Liver (tissue), 9 donors: ENCODE data around the gene PODNL1. TPM values are rescaled to one million over a fixed set of nuclear protein-coding genes. Genes with fewer than 3 reads are reported as not detected.

Experiments
- DNase-seq: peaks from one replicate; pipeline ENCODE4 v3.0.0-alpha.2; 2017; ENCODE audit warnings: low spot score
- H3K27ac ChIP-seq, 2 donors: one replicate each; pipeline ENCODE4 v1.7.0; 2013; ENCODE audit warnings: inconsistent platforms in 2 of 2, low read length in 2 of 2, control low read depth in 1 of 2, low read depth in 1 of 2, mild to moderate bottlenecking in 1 of 2
- H3K27me3 ChIP-seq, 4 donors: one replicate each; pipeline versions ENCODE4 v1.6.1 to v1.7.0; 2013; ENCODE audit warnings: low read length in 3 of 4, inconsistent platforms in 1 of 4, mild to moderate bottlenecking in 1 of 4, moderate library complexity in 1 of 4; ENCODE audit not compliant: control insufficient read depth in 4 of 4, insufficient read depth in 4 of 4
- H3K36me3 ChIP-seq, 4 donors: one replicate each; pipeline versions ENCODE4 v1.6.1 to v1.7.0; 2013; ENCODE audit warnings: low read length in 3 of 4, mild to moderate bottlenecking in 3 of 4, low read depth in 1 of 4, moderate library complexity in 1 of 4; ENCODE audit not compliant: control insufficient read depth in 4 of 4, insufficient read depth in 3 of 4
- H3K4me1 ChIP-seq, 4 donors: one replicate each; pipeline versions ENCODE4 v1.6.1 to v1.7.0; 2013; ENCODE audit warnings: low read length in 3 of 4, mild to moderate bottlenecking in 3 of 4, moderate library complexity in 1 of 4; ENCODE audit not compliant: control insufficient read depth in 4 of 4, insufficient read depth in 4 of 4
- H3K4me3 ChIP-seq, 3 donors: one replicate each; pipeline versions ENCODE4 v1.6.1 to v1.7.0; 2013; ENCODE audit warnings: low read length in 3 of 3, control low read depth in 1 of 3, low read depth in 1 of 3, mild to moderate bottlenecking in 1 of 3
- H3K9ac ChIP-seq, 2 donors: one replicate each; pipeline ENCODE4 v1.7.0; 2013; ENCODE audit warnings: low read length in 2 of 2, mild to moderate bottlenecking in 2 of 2, moderate library complexity in 2 of 2, control low read depth in 1 of 2, low read depth in 1 of 2
- H3K9me3 ChIP-seq, 4 donors: one replicate each; pipeline versions ENCODE4 v1.6.1 to v1.7.0; 2013; ENCODE audit warnings: low read length in 3 of 4; ENCODE audit not compliant: control insufficient read depth in 4 of 4
- ATF3 ChIP-seq: IDR thresholded peaks from 2 replicates; pipeline ENCODE4 v1.6.1; 2016; ENCODE audit warnings: antibody characterized with exemption
- CTCF ChIP-seq: fragments of 150-350 bp; IDR thresholded peaks from 2 replicates; pipeline ENCODE4 v1.5.1; 2017; ENCODE audit warnings: improper control_type of control experiment, low read depth, low read length; ENCODE audit not compliant: missing input control
- EGR1 ChIP-seq, 2 donors: IDR thresholded peaks; 2 replicates each; pipeline ENCODE4 v1.6.1; 2016 to 2018; ENCODE audit warnings: antibody characterized with exemption in 2 of 2, low read depth in 2 of 2
- FOXA1 ChIP-seq: IDR thresholded peaks from 2 replicates; pipeline ENCODE4 v1.6.1; 2016; ENCODE audit warnings: antibody characterized with exemption
- GABPA ChIP-seq, 2 donors: IDR thresholded peaks in 1 of 2; conservative IDR thresholded peaks in 1 of 2; 2 replicates each; pipeline ENCODE4 v1.6.1; 2016; ENCODE audit warnings: antibody characterized with exemption in 2 of 2, mild to moderate bottlenecking in 1 of 2, moderate library complexity in 1 of 2
- HNF4A ChIP-seq, 2 donors: conservative IDR thresholded peaks; 2 replicates each; pipeline ENCODE4 v1.6.1; 2016; ENCODE audit warnings: antibody characterized with exemption in 2 of 2, mild to moderate bottlenecking in 2 of 2
- JUND ChIP-seq, 2 donors: IDR thresholded peaks; 2 replicates each; pipeline ENCODE4 v1.6.1; 2016; ENCODE audit warnings: antibody characterized with exemption in 2 of 2
- NR2F2 ChIP-seq: IDR thresholded peaks from 2 replicates; pipeline ENCODE4 v1.6.1; 2016; ENCODE audit warnings: antibody characterized with exemption
- RAD21 ChIP-seq, 2 donors: IDR thresholded peaks; 2 replicates each; pipeline ENCODE4 v1.6.1; 2016; ENCODE audit warnings: antibody characterized with exemption in 2 of 2, mild to moderate bottlenecking in 2 of 2
- REST ChIP-seq: IDR thresholded peaks from 2 replicates; pipeline ENCODE4 v1.6.1; 2016; ENCODE audit warnings: antibody characterized with exemption, mild to moderate bottlenecking
- RXRA ChIP-seq, 2 donors: IDR thresholded peaks; 2 replicates each; pipeline ENCODE4 v1.6.1; 2017 to 2018; ENCODE audit warnings: antibody characterized with exemption in 2 of 2, mild to moderate bottlenecking in 1 of 2
- SP1 ChIP-seq: IDR thresholded peaks from 2 replicates; pipeline ENCODE4 v1.6.1; 2018; ENCODE audit warnings: antibody characterized with exemption, mild to moderate bottlenecking
- YY1 ChIP-seq: IDR thresholded peaks from 2 replicates; pipeline ENCODE4 v1.6.1; 2016; ENCODE audit warnings: antibody characterized with exemption, mild to moderate bottlenecking
- WGBS: extraction: QIAGEN DNeasy Blood & Tissue Kit; methylation state at CpG from one replicate; pipeline ENCODE4 v1.1.7; 2013; 5-methylcytosine and 5-hydroxymethylcytosine counted together
- polyA plus RNA-seq, 2 donors: library from polyadenylated mRNA; stranded (reverse) in 1 of 2; unstranded in 1 of 2; fragments of 200-250 nt in 1 of 2; fragments of >200 nt in 1 of 2; fragmentation: Nextera tagmentation in 1 of 2; extraction: Ambion mirVana in 1 of 2; gene quantifications; one replicate each; pipeline versions ENCODE4 v1.2.1 to v1.2.3, GENCODE V29; 2013 to 2015
- total RNA-seq, 2 donors: library from RNA; depleted of rRNA; stranded (reverse); fragments of >200 nt; gene quantifications; one replicate each; pipeline ENCODE4 v1.2.3, GENCODE V29; 2014
- donor health status: healthy.
- donor health status: healthy.
- donor health status: healthy.
- donor health status: healthy.
- donor health status: healthy.

Gene PODNL1
- total and polyA plus RNA-seq, 4 donors: 0.30 TPM; not detected in 3

GRCh38 chr19:13918726-13919411 is 19.3 kb downstream of the PODNL1 start:
- Histone ChIP-seq H3K36me3 (peaks cover 17 to 35% (median 21%) of the 10 kb centered on the region in 4 donors), H3K27ac (peak overlapping the region in 1 of 2 donors; percentile 12), H3K9ac (no peak overlapping the region), H3K4me3 (no peak overlapping the region), H3K27me3 (no peaks in the 10 kb centered on the region), H3K9me3 (peaks cover 0 to 5% (median under 1%) of the 10 kb centered on the region in 4 donors), H3K4me1 (peaks cover 0 to 8% (median 2%) of the 10 kb centered on the region in 4 donors)
- DNase-seq: no peak
- 93% methylated on average over 34 of the region's 34 CpGs for whole genome bisulfite sequencing
- no peak for TF ChIP-seq EGR1 (IDR thresholded peaks at IDR 0.05; ENCODE audit: low read depth in 2 of 2)
- TF ChIP-seq CTCF: no peak
- TF ChIP-seq JUND (IDR thresholded peaks at IDR 0.05): no peak
- TF ChIP-seq NR2F2: no peak
- no peak for TF ChIP-seq RXRA (IDR thresholded peaks at IDR 0.05)
- no peak for TF ChIP-seq ATF3

GRCh38 chr19:13917888-13918406 is 20.3 kb downstream of the PODNL1 start:
- H3K4me3 ChIP-seq: no peak overlapping the region
- DNase-seq: no peak
- WGBS: 45% methylated on average over 14 of the region's 14 CpGs
- TF ChIP-seq SP1 (peak; percentile 37), ATF3 (no peak), RXRA (IDR thresholded peaks at IDR 0.05) (peak in 1 of 2 donors; percentile 74), FOXA1 (no peak), EGR1 (IDR thresholded peaks at IDR 0.05; ENCODE audit: low read depth in 2 of 2) (peak in 1 of 2 donors; percentile 56), YY1 (peak; percentile 44), GABPA (IDR thresholded peaks at IDR 0.05 in 1 of 2, conservative IDR thresholded peaks at IDR 0.05 in 1 of 2) (peak in 1 of 2 donors; percentile 58), REST (no peak), RAD21 (IDR thresholded peaks at IDR 0.05) (no peak), HNF4A (conservative IDR thresholded peaks at IDR 0.05) (peak; percentile 8 to 56)
- no peaks in the 10 kb centered on the region for H3K27me3 ChIP-seq
- peaks cover 13 to 33% (median 18%) of the 10 kb centered on the region in 4 donors for H3K36me3 ChIP-seq
- H3K9me3 ChIP-seq: peaks cover 0 to 5% (median under 1%) of the 10 kb centered on the region in 4 donors
- H3K9ac ChIP-seq: no peak overlapping the region
- peaks cover 0 to 8% (median 2%) of the 10 kb centered on the region in 4 donors for H3K4me1 ChIP-seq
- H3K27ac ChIP-seq: peak overlapping the region; percentile 66 to 77
